VCaP (cell line): Measurements from ENCODE around the gene GPLD1.

ENCODE experiments used
- H3K27ac ChIP-seq: fragments of 450-650 bp; 2 replicates; pipeline ENCODE4 v1.5.1; 2017
- TF ChIP-seq, protein P1 (sequence below): fragments of 450-650 bp; conservative IDR thresholded peaks from 2 replicates; pipeline ENCODE4 v1.5.1; 2017; ENCODE audit warnings: mild to moderate bottlenecking, moderate library complexity

The GPLD1 gene

DNA sequence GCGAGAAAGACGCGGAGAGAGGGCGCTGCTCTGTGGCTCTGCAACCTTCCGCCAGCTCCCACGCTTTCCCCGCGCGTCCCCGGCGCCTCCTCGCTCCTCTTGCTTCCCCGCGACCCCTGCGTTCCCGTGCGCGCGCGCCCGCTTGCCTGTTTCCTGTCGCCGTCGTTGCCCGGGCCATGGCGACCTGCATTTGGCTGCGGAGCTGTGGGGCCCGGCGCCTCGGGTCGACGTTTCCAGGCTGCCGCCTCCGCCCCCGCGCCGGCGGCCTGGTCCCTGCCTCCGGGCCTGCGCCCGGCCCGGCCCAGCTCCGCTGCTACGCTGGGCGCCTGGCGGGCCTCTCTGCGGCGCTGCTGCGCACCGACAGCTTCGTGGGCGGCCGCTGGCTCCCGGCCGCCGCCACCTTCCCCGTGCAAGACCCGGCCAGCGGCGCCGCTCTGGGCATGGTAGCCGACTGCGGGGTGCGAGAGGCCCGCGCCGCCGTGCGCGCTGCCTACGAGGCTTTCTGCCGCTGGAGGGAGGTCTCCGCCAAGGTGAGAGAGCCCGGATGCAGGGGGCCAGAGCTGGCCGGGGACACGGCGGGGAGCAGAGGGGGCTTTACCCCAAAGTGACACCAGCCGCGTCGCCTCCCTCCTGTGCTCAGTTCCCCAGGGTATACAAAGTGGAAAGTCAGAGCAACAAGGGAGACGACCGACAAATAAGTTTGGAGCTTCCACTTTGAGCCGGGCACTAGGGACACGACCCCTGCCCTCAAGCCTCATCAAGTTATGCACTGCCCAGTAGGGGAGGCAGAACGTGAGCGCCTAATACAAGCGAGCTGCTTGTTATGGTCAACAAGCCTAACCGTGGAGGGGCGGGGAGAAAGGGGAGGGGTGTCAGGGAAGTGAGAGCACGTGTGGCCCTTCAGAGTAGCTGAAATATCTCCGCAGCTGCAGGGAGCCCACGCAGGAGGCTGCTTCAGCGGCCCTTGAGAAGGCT, 5.7 kb upstream of the GPLD1 start, which contains the start of gene ALDH5A1:
ALDH5A1 (plus strand) TSS at position 149 of the 975 bp plus-strand sequence; CDS start at position 177, 28 bp downstream.
- peak within 1 kb of the TSS; percentile 90 for H3K27ac ChIP-seq
- TF ChIP-seq, protein P1, sequence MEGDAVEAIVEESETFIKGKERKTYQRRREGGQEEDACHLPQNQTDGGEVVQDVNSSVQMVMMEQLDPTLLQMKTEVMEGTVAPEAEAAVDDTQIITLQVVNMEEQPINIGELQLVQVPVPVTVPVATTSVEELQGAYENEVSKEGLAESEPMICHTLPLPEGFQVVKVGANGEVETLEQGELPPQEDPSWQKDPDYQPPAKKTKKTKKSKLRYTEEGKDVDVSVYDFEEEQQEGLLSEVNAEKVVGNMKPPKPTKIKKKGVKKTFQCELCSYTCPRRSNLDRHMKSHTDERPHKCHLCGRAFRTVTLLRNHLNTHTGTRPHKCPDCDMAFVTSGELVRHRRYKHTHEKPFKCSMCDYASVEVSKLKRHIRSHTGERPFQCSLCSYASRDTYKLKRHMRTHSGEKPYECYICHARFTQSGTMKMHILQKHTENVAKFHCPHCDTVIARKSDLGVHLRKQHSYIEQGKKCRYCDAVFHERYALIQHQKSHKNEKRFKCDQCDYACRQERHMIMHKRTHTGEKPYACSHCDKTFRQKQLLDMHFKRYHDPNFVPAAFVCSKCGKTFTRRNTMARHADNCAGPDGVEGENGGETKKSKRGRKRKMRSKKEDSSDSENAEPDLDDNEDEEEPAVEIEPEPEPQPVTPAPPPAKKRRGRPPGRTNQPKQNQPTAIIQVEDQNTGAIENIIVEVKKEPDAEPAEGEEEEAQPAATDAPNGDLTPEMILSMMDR: peak; percentile 55

DNA sequence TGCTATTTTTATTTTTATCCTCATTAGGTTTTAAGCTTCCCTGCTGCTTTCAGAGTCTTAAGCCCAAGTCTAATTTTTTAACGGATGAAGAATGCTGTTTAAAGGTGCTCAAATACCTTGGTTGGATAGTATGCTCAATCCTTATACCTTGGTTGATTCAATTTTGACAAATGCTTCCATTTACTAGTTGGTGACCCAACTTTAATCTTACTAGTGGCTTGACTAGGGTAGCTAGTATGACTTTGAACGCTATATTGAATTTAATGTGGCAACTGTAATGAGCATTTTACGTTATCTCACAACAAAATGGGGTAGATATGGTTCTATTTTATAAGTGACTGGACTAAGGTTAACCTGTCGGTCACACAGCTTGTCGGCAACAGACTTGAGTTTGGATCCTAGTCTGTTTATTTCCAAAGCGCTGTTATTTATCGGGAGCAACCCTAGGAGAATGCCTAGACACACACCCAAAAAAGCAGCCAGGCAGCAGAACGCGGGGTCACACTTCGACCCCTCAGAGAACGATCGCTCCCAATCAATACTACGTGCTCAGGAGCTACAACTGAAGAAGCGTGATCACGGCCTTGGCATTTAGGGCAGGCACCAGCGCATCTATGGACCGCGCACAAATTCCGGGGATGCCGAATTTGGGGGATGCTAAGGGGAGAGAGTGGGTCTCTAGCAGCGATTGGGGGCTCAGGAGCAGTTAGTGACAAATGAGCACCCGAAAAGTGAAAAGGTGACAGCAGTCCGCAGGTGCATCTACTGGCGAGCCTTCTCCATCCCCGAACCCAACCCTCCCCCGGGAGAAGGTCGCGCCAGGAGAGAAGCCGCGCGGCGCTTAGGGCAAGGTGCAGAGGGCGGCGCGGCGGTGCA, 4.8 kb upstream of the GPLD1 start:
- H3K27ac ChIP-seq: peak overlapping the region; percentile 90

DNA sequence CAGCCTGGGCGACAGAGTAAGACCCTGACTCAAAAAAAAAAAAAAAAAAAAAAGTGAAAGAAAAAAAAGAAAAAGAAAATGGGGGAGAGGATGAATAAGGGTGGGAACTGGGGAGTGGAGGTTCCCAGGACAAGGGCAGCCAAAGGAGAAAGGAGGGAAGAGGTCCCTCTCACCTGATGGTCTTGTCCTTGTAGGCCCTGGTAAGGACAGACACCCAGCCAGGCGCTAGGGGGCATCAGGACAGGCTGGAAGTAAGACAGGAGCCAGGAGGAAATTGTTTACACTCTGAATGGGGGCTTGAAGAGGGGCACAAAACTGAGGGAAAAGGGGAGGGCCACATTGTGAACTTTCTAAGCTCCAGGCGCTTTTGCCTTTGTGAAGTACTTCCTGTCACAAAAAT, 3.1 kb upstream of the GPLD1 start:
- TF ChIP-seq, protein P1: 0 out of 2 replicates have a peak, but pooled peaks have one; percentile 20
- no peak overlapping the region for H3K27ac ChIP-seq

More for the DNA sequence above, 4.8 kb upstream of the GPLD1 start:
- TF ChIP-seq, protein P1: no peak

DNA sequence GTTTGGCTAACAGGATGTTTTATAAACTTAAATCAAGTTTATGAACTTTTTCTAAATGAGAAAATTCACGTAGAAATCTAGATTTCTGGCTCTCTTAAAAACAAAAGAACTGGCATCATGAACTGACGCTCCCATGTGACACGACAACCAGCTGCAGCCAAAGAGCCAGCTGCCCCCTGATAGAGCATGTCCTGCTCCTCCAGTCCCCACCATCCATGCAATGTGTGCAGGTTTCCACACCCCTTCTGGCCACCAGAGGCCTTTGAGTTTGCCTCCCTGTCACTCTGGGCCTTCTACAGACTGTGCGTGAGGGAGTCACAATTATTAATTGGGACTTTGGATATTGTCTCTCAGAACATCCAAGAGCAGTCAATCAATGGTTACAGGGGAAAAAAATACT, 1.6 kb upstream of the GPLD1 start:
- TF ChIP-seq, protein P1: no peak; the same call in 1 of the 2 replicates
- H3K27ac ChIP-seq: no peak overlapping the region

DNA sequence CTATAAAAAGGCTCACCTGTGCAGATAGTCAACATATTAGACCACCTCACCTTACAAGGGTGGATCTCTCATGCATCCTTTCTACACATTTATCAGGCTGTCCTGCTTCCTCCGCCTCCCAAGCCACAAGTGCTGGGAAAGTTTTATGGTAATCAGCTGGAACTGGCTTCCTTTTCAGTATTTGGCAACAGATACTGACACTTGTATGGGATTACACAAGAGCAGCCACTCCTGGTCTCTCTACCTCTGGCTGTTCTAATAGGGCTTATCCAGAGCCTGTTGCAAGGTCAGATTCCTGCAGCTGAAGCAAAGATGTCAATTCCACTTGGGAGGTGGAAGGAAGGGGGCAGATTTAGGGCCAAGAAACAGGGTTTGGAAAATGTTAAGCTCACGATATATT, 503 bp upstream of the GPLD1 start:
- peak overlapping the region; percentile 40 for H3K27ac ChIP-seq
- TF ChIP-seq, protein P1: no peak

DNA sequence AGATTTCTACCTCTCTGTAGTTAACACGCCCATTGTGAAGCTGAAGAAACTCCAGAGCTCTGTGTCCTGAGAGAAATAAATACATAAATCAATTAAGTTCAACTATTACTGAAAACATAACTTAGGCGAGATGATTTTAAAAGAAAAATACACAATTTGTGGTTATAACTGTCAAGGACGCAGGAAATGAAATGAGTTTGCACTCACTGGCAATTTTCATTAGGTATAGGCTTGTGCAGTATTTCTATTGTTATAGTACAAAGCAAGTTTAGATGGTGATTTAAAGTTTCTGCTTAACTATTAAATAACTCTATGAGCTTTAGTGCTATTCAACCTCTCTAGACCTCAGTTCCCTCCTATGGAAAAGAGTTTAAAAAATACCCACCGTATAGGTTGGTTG, 3.3 kb downstream of the GPLD1 start:
- no peak overlapping the region for H3K27ac ChIP-seq
- TF ChIP-seq, protein P1: no peak
